NCI-H2171 (cell line): ENCODE measurements around the gene AUP1.
A peak's percentile ranks its signal among the peaks of the same experiment; 100 is the strongest.
"Not testable (repeated sequence)": the region's sequence is repeated elsewhere in the genome, so short reads cannot be mapped to it uniquely, and the experiment has no call there.

ENCODE experiments used
- DNase-seq: peaks from one replicate; lab custom pipeline; 2025; lab: John Stamatoyannopoulos, UW

AUP1 gene, protein sequence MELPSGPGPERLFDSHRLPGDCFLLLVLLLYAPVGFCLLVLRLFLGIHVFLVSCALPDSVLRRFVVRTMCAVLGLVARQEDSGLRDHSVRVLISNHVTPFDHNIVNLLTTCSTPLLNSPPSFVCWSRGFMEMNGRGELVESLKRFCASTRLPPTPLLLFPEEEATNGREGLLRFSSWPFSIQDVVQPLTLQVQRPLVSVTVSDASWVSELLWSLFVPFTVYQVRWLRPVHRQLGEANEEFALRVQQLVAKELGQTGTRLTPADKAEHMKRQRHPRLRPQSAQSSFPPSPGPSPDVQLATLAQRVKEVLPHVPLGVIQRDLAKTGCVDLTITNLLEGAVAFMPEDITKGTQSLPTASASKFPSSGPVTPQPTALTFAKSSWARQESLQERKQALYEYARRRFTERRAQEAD

DNA sequence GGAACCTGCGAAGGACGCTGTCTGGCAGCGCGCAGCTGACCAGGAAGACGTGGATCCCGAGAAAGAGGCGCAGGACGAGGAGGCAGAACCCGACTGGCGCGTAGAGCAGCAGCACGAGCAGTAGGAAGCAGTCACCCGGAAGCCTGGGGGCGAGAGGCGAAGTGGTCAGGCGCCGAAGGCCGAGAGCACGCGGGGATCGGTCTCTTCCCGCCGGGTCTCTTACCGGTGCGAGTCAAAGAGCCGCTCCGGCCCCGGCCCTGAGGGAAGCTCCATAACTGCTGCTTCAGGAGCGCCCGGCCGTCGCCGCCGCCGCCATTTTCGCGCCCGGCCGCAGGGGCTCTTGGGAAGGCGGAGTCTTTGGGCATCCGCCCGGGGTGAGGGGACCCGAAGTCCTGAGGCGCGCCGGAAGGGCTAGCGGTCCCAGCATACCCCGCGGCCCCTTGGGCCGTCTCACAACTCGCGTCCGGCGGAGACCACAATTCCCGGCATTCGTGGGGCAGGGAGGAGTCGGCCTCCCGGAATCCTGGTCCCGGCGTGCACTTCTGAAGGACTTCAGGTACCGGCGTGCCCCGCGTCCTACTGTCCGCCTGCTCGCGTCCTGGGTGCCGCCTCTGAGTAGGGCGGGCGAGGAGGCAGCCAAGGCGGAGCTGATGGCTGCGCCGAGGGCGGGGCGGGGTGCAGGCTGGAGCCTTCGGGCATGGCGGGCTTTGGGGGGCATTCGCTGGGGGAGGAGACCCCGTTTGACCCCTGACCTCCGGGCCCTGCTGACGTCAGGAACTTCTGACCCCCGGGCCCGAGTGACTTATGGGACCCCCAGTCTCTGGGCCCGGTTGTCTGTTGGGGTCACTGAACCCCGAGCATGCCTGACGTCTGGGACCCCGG is at the start of gene AUP1, which contains the start of gene HTRA2:
Gene AUP1 (minus strand): TSS at position 350 of the 882 bp plus-strand sequence. CDS start 77 bp downstream, at position 273.
Gene HTRA2 (plus strand): TSS at position 577 of the 882 bp plus-strand sequence. CDS start 74 bp downstream, at position 651.
- peak; percentile 98 for DNase-seq

DNA sequence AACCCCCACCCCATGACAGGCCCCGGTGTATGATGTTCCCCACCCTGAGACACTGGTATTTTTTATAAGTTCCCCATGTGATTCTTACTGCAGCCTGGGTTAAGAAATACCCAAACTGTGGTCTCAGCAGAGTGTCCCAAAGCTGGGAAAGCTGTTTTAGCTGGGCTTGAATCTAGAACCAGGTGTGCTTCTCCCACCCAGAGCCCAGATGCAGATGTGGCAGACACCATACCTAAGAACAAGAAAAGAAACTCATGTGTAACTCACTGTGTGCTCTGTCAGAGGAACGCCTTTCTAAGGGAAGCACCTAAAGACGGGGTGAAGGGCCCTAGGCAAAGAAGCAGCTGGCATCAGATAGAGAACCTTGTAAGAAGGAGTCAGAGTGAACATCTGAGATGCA is 48.9 kb upstream of the AUP1 start:
- no peak for DNase-seq

DNA sequence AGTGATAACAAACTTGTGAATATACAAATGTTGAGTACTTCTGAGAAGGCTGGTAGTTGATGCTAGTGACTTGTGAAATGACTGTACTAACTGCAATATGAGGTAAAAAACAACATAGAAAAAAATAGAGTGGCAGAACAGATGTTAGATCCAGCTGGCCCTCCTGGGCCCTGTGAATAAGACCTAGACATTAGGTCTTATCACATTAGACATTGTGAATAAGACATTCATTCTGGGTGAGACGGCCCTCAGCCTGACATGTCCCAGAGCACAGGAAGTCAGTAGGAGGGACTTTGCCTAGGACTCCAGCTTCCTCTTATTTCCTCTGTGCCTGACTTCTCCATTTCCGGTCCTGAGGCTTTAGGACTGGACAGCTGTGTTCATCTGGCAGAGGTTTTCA is 47.9 kb upstream of the AUP1 start:
- no peak for DNase-seq

DNA sequence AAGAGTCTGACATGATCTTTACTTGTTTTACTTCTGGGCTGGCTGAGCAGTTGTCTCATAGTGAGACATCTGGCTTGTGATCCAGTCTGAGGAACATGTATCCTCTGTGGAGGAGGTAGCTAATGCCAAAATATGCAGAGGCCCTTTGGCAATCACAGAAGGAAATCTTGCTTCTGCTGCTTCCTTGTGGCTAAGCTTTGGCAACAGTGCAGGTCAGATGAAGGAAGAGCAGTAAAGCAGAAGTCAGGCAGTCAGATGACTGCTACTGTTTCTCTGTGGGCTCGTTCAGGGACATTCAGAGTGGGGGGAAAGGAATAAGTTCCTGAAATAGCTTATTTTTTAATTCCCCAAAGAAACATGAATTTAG is 47.3 kb upstream of the AUP1 start:
- DNase-seq: no peak

DNA sequence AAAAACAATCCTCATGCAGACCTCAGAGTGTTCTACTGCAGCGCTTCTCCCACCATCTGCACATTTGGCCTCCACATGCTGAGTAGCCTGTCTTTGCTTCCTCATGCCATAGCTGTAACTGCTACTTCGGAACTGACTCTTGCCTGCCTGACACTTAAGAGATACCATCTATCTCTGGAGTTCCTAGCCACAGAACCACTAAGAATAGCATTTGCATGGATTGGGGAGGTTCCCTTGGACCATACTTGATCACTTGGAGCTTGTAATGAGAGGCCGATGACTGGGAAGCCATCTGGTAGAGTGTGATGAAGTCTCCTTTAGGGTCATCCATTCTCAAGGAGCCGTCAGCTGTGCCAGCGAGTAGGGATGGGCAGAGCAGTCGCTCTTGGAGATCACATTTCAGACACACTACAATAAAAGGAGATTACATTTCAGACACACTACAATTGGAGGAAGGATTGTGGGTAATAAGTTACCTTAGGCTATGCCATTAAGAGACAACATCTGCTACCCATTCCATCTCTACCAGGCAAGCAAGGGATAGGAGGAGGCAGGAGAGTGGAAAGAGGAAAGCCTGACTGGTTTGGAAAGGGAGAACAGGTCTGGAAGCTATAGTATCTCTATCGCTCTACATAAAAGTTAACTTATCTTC is 46.8 kb upstream of the AUP1 start:
- peak; percentile 56 for DNase-seq

DNA sequence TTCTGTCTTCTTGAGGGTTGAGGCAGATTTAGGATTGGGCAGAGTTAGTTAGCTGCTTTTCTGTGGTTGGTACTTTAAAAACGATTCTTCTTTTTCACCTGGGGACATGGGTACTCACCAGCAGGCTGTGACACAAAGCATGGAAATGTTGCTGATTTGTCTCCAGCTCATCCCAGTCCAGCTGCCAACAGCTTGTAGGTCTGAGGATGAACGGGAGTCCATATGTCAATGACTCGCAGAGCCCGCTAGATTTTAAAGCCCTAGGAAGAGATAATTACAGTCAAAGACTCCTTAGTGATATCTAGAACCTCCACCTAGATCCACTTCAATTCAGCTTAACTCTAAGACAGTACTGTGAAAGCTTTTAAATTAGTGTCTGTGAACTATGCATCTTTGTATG is 45.8 kb upstream of the AUP1 start:
- DNase-seq: no peak

DNA sequence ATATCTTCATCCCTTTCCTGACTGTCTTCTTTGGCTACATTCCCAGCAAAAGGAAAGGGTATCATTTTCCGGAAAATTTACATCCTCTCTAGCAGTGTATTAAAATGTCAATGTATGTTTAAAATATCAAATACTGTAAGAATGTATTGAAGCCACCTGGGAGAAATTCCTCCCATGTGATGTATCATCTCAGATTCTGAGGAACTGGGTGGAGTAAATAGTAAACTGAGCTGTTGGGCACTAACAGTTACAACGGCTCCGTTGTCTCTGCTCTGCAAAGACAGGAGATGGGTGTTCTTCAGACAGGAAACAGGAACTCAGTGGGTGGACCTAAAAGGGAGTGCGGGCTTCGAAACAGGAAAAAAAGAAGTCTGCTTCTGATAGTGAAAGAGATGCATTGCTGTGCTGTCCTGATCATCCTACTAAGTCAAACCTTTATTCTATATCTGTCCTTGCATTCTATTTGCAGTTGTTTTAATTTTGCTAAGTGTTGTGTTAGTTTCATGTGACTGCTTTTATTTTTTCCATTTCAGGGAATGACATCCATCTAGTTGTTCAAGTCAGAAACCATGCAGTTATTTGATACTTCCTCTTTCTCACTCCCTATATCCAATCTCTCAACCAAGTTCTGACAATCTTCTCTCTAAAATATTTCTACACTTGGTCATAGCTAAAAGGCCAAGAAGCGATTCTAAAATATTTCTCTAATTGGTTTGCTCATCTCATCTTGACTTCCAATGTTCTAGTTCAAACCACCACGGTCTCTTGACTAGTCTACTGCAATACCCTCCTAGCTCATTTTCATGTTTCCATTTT is 44.4 kb upstream of the AUP1 start:
- no peak for DNase-seq

DNA sequence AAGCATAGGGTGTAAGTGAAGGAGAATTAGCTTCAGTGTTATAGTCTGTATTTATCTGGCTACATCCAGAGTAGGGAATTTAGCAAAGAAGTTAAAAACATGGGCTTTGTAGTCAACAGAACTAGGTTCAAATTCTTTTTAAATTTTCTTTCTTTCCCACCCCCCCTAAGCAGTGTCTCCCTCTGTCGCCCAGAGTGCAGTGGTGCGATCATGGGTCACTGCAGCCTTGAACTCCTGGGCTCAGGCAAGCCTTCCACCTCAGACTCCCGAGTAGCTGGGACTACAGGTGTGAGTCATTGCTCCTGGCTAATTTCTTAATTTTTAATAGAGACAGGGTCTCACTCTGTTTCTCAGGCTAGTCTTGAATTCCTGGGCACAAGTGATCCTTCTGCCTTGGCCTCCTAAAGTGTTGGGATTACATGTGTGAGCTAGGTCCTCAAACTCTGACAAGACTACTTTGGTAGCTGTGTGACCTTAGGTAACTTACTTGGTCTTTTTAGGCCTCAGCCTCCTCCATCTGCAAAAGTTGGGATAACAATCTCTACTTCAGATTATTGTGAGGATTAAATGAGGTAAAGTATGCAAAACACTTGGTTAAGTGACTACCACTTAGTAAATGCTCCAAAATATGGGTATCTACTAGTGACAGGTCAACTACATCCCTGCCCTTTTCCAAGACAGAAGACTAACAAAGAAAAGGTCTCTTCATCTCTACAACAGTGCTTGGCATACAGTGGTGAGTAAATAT is 42.8 kb upstream of the AUP1 start:
- DNase-seq: no peak

DNA sequence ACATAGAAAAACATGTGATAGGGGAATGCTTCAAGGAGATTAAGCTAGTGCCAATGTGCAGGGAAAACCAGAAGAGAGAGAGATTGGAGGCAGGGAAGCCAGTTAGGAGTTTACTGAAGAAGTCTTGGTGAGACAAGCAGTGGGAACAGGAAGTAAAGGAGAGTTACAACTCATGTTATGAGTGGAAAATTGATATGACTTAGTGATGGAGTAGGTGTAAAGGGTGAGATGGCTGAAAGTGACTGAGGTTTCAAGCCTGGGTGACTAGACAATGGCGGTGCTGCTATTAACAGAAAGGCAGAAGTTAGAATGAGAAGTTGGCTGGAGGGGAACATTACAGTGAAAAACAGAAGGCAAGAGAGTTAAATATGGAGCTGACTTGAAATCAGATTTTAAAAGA is 41.6 kb upstream of the AUP1 start:
- no peak for DNase-seq

DNA sequence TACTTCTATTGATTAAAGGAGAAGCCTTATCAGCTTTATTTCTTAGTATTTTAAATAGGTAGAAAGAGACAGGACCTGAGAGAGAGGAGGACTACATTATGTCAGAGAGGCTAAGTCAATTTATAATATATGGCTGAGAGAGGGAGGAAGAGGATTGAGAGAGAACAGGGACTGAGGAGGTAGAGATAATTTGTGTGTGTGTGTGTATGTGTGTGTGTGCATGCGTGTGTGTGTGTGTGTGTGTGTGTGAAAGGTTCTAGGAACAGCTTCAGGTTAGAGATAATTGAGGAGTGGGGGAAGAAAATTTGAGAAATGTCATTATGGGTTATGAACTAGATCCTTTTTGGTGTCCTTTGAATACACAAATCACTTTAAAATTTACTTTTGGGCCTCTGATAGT is 40.2 kb upstream of the AUP1 start:
- no peak for DNase-seq

DNA sequence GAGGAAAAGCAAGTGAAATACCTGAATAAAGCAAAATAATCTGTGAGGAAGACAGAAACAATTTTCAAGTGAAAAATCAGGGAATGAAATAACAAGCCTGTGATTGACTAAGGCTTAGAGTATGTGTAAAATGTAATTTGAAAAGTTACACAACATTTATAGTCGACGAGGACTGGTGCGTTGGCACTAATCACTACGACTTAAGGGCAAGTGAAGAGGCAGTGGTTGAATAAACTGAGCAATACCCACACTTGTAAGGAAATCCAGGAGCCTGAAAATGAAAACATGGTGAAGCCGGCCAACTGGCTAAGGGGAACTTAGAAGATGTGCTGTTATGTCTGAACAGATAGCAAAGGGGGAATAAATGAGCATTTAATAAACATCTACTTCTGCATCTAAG is 38.4 kb upstream of the AUP1 start:
- DNase-seq: no peak

DNA sequence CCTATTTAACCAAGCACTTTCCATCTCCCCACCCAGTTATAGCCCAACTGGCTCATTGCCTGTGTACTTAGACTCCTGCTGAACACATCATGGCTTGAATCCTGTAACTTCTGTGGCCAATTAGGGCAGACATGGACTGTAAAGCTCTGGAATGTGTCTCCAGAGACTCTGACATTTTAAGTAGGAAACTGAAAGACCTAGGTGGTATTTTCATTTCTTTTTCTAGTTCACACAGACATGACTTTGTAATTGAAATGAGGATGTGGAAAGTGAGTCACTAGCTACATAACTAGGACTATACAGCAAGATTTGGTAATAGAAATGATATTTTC is 37.2 kb upstream of the AUP1 start:
- DNase-seq: no peak

DNA sequence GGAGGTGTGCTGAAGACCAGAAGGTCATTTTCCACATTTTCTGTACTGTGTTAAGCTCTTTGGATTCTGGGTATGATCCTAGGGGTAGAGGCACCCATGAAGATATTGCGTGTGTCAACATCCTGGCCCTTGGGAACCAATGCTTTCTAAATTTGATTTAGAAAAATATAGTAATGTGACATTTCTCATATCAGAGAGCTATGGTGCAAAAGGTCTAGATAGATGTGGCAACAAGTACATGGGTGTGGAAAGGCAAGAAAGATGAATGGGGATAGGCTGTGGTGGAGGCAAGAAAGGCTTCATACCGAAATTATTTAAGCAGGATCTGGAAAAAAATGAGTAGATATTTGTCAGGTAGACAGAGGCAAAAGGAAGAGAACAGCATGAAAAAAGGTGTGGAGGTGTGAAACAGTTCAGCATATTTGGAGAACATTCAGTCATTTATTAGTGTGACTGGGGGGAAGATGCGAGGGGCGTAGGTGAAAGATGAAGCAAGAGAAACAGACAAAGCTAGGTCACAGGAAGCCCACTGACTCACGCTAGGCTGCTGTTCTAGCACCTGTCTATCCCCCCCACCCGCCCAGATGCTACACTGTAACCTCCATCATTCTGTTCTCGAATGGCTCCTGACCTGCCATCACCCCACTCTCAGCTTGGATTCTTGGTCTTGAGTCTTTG is 36.7 kb upstream of the AUP1 start:
- DNase-seq: no peak

DNA sequence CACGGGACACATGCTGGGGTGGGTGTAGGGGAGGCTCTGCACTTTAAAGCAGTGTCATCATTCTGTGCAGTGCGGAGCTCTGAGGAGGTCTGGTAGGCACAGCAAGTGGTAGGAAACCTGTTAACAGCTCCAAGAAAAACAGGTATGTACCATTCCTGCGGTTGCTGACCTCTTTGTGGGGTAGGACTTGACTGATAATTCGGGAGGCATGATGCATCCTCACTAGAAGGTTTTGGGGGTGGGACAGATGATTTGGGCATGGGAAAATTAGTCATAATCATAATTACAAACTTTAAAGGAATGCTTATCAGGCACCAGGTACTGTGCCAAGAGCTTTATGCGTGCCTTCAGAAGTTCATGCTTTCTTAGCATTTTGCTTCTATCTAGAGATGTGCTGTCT is 34.7 kb upstream of the AUP1 start:
- DNase-seq: no peak

DNA sequence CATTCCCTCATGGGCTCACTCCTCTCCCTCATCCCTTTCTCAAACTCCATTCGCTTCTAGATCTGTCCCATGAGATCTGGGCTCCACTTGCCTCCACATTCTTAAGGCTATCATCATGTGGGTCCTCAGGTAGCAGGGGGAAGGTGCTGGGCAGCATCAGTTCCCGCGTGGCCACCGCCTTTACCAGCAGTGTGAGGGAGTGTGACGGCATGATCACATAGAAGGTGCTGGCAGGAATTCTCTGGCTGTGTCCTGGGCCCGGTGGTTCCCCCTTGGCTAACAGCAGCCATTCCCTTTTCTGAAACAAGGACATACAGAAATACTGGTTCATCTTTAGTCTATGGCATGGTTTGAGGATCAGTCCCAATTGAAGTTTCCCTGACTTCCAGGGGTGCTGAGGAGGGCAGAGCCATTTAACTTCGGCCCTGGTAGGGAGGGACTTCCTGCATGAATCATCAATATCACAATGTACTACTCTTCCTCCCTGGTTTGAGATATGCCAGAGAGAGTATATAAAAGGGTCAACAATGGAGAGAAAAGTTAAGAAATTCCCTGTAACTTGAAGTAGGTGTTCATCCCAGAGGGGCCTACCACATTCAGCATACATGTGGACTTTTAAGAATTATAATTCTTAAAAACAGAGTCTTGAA is 32.7 kb upstream of the AUP1 start:
- DNase-seq: no peak

DNA sequence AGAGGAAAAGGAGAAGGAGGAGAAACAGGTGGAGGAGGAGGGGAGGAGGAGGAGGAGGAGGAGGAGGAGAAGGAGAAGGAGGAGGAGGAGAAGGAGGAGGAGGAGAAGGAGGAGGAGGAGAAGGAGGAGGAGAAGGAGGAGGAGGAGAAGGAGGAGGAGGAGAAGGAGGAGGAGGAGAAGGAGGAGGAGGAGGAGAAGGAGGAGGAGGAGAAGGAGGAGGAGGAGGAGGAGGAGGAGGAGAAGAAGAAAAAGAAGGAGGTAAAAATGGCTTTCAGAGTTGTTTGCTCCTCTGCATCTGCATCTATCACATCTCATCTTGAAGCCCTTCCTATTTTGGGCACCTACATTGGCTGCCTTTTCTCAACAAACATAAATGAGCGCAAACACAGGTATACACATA is 31.5 kb upstream of the AUP1 start:
- not testable (repeated sequence) for DNase-seq

DNA sequence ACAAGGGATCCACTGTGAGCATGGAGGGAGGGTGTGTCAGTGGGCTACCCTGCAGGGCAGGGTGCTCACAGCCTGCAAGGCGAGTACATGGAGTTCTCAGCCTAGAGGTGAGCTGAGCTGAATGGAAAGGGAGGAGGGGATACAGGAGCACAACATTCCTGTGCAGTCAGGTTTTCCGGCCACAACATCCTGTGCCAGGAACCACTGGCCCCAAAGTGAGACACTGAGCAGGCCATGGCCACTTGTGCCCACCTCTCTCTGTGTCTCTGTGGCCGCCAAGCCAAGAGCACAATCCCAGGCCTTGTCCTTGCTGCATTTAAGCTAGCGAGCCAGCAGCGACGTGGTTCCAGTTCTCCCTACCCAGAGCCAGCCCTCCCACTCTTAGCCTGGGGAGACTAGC is 31.1 kb upstream of the AUP1 start:
- no peak for DNase-seq

DNA sequence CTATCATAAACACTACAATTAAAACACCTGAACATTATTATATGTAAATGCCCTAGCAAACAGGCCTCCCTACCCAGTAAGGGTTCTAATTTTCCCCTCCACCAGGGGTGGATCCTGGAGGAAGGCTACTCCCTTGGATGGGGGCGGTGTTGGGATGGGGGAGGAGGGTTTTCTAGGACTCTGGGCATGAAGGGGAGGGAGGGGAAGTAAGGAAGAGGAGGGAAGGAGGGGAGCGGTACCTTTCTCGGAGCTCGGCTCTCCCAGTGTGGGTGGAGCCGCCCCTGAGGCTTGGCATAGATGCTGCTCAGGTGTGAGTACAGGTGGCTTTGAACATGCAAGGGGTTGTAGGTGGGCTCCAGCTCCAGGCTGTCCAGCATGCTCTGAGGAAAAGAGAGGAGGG is 30.4 kb upstream of the AUP1 start:
- DNase-seq: no peak

DNA sequence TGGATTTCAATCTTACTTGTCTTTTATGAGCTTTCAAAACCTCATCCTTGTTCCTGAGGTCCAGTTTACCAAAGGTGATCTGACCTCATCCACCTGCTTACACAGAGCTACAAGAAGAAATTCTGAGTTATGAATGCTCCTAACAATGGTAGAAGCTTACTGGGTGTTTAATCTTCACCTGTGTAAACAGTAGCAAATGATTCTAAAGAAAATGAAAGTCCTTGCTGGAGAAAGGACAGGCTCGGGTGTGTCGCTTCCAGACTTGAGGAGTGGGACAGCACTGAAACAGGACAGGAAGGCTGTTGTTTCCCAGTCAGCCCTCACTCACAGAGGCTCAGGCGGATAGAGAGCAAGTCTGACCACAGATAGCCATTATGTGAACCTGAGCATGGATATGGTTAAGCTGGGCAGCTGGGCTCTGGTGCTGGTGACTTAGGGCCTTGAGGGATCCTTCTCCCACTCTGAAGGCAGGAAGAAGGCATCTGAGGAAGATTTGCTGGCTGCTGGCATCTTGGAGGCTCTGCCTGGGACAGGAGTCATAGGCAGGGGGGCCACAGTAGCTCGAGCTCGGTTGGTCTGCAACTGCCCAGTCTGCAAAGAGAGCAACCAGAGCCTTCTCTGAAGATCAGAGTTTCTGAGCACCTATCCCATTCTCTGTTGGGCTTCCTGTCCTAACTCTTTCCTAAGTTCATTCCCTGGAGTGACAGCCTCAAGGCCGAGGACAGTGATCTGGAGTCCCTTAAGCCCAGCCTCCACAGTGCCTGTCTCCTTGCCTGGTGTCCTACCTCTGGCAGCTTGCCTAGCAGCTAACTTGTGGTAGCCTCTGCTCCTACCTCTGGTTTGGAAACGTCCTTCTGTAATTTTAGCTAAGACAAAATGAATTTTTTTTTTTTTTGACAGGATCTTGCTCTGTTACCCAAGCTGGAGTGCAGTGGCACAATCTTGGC is 29.1 kb upstream of the AUP1 start:
- DNase-seq: no peak
